GM04503 (cell line): ENCODE data around the gene MYADML2.

Experiments used
- DNase-seq: peaks from one replicate; pipeline ENCODE4 v3.0.0-alpha.2; 2012; ENCODE audit warnings: low read depth

Gene MYADML2

DNA sequence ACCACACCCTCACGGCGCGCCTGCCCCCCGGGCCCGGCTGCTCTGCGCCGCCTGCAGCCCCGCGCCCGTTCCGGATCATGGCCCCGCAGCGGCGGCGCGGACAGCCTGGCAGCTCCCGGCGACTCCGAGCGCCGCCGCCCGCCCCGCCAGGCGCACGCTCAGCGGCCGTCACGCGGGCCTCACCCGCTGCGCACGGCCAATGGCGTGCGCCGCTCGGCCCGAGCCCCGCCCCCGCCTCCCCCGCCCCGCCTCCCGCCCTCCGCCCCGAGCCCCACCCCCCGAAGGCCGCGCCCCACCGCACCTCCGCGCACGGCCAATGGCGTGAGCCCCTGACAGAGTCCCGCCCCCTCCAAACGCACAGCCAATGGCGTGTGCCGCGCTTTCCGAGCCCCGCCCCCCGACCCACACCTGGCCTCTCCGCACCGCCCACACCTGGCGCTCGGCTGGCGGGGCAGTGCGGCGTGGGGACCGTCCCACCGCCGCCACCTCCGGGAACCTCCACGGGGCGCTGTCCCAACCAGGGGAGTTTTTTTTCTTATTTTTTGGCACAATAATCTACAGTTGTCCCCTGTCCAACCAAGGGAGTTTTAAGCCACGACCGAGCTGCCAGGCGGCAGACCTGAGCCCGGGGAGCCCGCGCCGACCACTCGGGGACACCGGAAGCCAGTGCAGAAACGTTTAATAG lies 35.6 kb downstream of the MYADML2 start, which contains the start of gene PCYT2:
TSS of gene PCYT2 (minus strand) at position 123 of the 685 bp plus-strand sequence. CDS start at position 79, 44 bp downstream.
- DNase-seq, result no peak

DNA sequence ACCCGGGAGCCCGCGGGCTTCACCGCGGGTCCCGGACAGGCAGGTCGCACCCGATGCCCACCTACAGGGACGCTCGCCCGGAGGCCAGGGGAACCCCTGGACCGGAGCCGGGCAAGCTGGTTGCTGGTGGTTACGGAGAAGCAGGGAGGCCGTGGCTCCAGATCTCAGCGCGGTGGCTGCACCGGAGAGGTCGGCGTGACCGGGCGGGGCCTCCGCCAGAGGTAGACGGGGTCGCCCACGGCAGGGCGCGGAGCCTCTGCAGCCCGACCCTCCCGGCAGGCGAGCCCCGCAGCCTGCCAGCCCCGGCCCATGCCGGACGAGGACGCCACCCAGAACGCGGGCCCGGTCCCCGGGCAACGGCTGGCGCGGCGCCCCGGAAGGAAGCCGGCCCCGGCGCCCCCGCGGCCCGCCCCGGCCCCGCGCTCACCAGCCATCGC lies 36.2 kb downstream of the MYADML2 start:
- no peak for DNase-seq

DNA sequence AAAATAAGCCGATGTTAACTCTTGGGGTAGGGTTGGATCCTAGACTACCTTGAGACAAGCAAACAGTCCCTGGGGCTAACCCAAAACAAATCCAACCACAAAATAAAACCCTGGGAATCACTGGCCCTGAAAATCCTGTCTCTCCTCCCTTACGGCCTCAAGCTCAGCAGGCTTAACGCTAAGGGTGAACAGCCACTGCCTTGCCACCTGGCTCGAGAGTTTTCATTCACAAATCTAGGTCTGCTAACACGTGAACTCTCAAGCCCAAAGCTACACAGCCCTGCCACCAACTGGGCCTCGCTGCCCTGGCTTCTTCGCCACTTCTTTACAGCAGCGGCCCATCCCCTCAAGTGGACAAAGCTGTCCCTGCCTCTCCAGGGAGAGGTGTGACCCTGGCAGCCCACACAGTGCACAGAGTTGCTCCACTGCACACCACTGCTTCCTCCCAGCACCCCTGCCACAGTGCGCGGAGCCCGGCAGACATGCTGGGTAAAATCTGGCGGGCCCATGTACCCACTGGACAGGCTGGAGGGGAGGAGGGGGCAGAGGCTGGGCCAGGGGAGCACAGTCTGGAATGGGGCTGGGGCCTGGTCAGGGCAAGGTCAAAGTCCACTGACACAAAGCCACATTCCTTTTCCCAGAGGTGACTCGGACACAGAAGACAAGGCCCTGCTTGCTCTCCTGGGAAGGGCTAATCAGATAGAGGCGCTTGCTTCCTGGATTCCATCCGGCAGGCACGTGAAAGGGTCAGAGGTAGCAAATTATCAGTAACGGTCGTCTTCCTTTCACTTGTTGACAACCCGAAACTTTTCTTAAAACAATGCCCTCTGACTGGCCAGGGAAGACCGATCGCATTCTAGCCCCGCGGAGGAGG lies 36.8 kb downstream of the MYADML2 start:
- DNase-seq, result no peak

GRCh38 chr17:81909231-81909630 lies 37.8 kb downstream of the MYADML2 start:
- no peak for DNase-seq

- DNase-seq, result no peak
Measured at GRCh38 chr17:81908793-81909192, 38.2 kb downstream of the MYADML2 start.

GRCh38 chr17:81907219-81908145 lies 39.6 kb downstream of the MYADML2 start:
- DNase-seq, result no peak

DNA sequence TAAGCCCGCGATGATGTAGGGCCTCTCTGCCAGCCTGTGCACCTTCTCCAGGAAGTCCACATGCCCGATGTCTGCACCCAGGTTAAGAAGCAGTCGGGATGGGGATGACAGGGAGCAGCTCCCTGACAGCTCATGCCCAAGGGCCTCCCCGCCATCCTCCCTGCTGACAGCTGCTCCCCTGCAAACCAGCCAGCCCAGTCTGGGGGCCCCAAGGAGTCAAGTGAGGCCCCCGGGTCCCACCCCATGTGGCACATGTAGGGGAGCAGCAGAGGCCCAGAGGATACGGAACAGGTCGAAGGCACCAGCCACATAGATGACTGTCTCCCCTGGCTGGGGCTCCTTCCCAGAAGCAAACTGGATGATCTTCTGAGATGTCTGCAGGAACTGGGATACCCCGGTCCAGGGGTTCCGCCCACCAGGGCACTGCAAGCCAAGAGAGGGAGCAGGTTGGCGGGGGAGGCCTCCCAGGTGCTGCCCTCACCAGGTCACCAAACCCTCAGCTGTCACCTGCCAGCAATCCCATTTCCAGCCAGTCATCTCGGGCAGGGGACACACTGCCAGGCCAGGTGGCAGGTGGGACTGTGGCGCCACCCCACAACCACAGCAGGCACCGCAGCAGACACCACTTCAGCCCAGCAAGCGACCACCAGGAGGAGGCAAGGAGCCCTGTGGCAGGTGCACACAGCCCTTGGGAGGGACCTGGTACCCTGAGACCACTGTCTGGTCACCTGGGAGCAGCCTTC lies 40.4 kb downstream of the MYADML2 start:
- DNase-seq, result no peak

- DNase-seq, result no peak
Measured at GRCh38 chr17:81905993-81906392, 41.0 kb downstream of the MYADML2 start.

DNA sequence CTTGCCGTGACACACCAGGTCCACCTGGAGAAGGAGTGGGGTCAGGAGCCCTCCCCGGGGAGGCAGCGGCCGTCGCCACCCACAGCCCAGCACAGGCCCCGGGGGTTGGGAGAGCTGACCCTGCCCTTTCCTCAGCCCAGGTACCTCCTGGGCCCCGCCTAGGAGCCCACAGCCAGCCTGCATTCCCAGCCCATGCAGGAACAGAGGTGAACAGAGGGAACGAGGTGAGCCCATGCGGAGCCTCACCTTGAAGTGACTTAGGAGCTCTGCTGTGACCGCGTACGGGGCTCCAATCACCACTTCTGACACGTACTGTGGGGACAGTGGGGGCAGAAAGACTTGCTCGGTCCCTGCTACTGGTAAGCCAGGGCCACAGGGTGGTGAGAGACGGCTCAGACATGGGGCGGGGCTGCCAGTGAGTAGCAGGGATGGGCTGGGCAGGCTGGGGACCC lies 41.6 kb downstream of the MYADML2 start:
- no peak for DNase-seq

DNA sequence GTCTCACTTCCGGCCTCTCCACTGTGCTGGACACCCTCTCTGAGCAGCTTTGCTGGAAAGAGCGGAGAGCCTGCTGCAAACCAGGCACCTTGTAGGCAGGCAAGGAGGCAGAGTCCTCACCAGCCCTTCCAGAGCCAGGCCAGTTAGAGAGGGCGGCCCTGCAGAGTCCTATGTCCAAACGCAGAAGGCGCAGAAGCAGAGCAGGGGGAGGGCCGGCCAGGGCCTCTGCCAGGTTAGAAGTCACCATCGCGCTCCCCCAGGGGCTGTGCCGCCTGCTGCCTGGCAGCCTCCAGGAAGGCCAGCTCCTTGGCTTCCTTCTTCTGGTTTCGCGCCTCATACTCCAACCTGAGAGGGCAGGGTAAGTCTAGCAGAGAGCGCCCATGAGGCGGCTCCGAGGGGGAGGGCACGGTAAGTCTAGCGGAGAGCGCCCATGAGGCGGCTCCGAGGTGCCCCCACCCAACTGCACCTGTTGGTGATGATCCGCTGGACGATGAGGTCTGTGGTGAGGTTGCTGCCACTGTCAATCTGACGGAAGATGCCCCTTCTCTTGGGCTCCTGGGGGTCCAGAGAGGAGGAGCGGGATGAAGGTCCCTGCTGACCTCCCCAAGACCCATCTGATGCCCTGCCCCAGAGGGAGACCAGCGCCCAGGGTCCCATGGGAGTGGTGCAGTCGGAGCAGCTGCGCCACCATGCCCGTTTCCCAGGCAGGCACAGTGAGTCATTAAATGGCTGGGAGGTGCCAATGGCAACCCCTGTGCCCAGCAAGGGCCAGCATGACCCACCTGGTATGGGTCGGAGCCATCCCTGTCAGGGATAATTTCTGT lies 42.2 kb downstream of the MYADML2 start:
- no peak for DNase-seq

DNA sequence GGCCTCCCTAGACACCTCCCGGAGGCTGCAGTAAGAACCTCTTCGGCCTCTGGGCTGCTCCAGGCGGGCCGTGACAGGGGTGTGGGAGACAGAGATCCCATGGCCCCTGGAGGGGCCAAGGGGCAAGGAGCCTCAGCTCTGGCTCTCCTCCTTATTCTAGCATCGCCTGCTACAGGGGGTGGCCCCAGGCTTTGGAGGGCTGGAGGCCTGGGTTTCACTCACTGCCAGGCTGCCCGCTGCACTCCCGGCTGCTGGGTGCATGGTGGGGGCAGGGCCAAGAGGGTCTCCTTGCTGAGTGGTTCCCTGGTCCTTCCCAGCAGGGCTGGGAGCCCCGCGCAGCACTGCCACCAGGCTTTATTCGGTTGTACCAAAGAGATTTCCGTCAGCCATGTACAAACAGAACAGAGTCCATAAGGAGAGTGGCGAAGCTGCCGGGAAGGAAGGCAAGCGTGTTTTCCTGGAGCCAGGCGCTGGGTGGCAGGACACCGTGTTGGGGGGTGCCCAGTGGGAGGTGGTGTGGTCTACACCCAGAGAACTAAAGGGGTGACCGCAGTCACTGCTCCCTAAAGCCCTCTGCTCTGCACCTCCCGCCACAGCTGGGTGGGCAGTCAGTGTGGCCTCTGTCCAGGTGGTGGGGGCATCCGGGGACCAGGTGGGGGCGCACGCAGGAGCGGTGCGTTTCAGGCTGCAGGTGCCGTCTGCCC lies 43.0 kb downstream of the MYADML2 start:
- no peak for DNase-seq

DNA sequence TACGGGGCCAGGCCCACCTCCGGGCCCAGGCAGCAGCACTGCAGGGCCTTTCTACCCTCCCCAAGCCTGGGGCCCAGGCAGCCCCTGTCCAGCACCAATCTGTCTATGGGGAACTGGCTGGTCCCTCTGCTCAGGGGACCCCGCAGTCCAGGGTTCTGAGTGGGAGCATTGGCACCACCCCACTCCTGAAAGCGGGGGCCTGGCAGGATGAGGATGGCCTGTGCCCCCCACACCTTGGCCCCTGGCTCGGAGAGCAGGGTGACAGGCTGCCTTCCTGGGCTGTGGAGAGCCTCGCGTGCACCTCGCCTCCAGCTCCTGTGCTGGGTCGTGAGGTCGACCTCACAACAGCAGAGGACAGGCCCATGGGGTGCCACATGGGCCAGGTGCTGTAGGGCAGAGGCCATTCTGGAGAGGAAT lies 43.6 kb downstream of the MYADML2 start:
- DNase-seq, result no peak

DNA sequence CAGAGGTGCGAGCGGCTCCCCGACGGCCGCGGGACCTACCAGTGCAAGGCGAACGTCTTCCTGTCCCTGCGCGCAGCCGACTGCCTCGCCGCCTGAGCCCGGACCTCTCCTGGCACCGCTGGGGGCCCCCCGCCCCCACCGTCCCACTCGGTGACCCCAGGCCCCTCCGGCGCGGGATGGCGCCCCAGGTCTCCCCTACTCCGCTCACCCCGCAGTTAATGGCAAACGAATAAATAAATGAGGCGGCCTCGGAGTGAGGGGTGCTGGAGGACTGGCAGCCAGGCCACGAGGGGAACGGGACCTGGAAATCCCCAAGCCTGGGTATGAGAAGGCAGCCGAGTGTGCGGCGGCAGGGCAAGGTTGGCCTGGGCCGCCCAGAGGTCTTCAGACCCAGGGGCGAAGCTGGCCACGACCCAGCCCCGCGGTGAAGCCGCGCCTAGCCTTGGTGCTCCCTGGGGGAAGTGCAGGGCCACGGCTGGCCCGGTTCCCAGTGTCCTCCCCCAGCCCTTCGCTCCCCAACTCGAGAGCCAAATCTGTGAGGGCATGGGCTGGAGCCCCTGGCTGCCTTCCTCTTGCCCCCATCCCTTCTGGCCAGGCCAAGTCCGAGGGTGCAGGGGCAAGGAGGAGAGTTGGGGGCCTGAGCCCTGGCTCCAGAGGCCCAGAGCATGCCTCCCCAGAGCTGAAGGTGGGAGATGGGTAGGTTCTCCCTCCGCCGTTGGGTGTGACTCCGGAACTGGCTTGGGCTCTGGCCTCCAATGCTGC lies 44.2 kb downstream of the MYADML2 start:
- no peak for DNase-seq

- no peak for DNase-seq
Measured at GRCh38 chr17:81902023-81902652, 44.9 kb downstream of the MYADML2 start, which contains the start of gene NPB. Gene NPB, plus strand, starts transcription at chr17:81902238. Its CDS starts 40 bp downstream, at chr17:81902278.

DNA sequence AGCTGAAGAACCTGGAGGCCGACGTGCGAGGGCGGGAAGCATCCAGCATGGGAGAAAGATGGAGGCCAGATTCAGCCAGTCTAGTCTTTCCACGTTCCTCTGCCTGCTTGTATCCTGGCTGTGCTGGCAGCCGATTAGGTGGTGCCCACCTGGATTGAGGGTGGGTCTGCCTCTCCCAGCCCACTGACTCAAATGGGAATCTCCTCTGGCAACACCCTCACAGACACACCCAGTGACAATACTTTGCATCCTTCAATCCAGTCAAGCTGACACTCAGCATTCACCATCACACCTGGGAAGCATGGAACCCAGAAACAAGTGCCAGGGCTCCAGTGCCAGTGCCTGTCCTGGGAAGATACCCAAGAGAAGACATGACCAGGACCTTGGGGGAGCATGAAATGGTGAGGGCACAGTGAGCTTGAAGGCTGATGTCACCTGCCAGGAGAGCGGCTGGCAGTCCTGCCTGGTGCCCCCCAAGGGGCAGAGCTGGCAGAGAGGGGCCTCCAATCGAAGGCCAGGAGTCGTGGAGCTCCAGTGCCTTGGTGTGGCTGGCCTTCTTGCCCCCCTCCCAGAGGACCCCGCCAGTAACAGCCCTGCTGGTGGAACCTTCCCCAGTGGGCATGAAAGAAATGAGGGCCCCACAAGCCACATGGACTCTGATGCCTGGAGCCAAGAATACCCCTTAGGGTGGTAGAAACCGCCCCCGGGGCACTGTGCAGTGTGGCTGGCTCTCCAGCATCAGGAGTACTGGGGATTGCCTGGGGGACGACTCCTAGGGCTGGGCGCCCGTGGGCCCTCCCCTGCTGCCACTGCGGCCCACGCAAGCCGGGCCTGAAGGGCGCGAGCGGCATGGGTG lies 45.6 kb downstream of the MYADML2 start:
- no peak for DNase-seq

GRCh38 chr17:81900181-81900820 lies 46.7 kb downstream of the MYADML2 start:
- DNase-seq, result no peak
